Medulla oblongata (tissue), 1 donor: ENCODE measurements around the gene MAGEA9B.
"Not testable (repeated sequence)": the region's sequence is repeated elsewhere in the genome, so short reads cannot be mapped to it uniquely, and the experiment has no call there.

ENCODE experiments used
- DNase-seq: peaks from one replicate; pipeline ENCODE4 v3.0.0-alpha.2; 2015; ENCODE audit errors: extremely low spot score

The MAGEA9B gene

GRCh38 chrX:149587359-149587758 lies at the start of gene MAGEA9B:
Gene MAGEA9B (minus strand): TSS chrX:149587459. CDS start chrX:149583179, 4,280 bp downstream.
- DNase-seq = not testable (repeated sequence)

- no peak for DNase-seq
Observed at GRCh38 chrX:149633511-149633910, 46.3 kb upstream of the MAGEA9B start.

DNA sequence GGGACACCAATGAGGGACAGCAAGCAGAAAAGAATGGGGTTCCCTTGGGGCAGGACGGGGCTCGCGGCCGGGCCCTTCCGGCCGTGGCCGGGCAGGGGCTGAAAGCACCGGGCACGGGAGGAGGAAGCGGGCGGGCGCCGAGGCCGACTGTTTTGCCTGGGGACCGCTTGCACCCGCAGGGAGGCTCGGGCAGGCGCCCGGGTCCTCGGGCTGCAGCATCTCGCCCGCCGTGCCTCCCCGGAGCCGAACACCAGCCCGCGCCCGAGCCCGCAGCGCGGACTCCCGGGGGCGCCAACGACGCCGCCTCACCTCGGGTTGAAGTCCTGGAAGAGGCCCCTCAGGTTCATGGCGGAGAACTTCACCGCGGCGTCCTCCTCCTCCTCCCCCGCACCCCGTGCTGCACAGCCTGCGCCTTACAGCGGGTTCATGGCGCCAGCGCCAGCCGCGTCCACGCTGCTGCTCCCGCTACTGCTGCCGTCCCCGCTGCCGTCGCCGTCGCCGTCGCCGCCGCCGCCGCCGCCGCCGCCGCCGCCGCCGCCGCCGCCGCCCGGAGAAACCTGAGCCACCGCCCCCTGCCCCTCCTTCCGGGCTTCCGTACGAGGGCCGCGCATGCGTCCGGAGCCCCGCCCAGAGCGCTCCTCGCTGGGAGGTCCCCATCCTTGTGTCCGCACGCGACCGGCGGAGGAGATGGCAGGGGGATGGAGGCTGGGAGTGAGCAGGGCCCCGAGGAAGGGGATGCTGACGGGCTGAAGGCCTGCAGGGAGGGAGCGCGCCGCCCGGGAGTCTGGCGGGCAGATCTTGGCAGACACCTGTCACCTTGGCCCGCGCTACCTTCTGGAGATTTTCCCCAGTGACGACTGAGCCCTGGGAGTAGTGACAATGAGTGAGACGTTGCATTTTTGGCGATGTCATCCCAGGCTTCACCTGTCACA lies 44.2 kb upstream of the MAGEA9B start, which contains the start of gene TMEM185A:
Gene TMEM185A (minus strand): TSS at position 559 of the 932 bp plus-strand sequence. CDS start 212 bp downstream, at position 347.
- DNase-seq = peak; percentile 31

DNA sequence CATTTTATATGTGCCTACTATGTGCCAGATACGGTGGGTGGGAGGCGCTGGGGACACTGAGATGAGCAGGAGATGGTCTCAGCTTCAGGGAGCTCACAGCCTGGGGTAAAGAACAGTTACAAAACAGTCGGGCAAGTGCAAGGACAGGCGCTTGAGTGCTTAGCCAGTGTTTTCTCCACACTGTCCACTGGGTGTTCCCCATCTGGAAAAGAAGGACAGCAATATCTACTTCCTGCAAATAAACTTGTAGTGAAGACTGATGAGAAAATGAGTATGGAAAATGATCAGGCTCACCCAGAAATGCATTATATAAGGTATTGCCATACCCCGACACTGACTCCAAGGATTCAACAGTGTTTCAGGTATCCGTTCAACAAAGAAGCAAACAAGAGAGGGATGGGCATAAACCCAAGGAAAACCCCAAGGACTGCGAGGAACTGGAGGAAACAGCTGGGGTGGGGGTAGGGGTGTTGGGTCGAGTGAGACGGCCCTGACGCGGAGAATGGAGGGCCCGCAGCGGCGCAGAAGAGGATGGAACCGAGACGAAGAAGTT lies 43.5 kb upstream of the MAGEA9B start:
- peak; percentile 10 for DNase-seq

- no peak for DNase-seq
Observed at GRCh38 chrX:149629730-149630387, 42.6 kb upstream of the MAGEA9B start.

DNA sequence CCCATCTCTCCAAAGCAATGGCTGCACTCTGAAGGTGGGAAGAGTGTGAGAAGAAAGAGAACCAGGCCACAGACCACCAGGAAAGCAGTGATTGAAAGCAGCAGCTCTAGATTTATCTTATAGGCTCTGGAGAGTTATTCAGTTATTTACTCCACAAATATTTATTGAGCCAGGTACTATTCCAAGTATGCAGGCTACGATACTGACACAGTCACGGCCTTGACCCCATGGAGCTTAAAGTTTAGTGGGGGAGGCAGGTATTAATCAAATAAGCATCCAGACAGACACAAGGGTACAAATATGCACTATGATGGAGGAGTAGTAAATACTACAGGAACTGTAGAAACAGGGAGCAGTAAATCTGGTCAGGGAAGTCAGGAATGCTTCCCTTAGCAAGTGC lies 41.5 kb upstream of the MAGEA9B start:
- DNase-seq = no peak

- no peak for DNase-seq
Observed at GRCh38 chrX:149628280-149628679, 41.0 kb upstream of the MAGEA9B start.

DNA sequence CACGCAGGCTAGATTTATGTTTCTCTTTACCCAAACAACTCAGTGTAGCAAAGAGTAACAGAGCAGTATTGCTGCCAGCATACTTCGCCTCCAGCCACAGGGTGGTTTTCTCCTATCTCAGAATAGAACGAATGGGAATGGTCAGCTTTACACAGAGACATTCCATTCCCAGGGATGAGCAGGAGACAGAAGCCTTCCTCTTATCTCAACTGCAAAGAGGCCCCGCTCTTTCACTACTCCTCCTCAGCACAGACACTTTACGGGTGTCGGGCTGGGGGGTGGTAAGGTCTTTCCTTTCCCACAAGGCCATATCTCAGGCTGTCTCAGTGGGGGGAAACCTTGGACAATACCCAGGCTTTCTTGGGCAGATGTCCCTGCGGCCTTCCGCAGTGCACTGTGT lies 39.6 kb upstream of the MAGEA9B start:
- DNase-seq = not testable (repeated sequence)

- DNase-seq = not testable (repeated sequence)
Observed at GRCh38 chrX:149619662-149620061, 32.4 kb upstream of the MAGEA9B start.

DNA sequence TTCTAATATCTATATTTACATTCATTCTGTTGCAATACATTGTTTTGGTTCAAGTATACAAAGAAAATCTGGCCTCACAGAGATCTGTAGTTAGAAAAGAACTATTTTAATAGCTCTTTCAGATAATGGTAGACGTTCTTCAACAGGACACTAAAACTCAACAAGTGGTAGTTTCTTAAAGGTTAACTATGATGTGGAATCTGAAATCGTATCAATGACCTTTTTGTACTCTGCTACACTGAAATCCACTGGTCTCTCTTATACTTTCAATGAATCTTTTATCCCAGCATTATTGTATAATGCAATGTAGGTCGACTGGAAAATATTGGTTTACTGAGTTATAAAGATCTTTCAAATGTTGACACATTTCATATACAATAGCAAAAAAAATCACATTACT lies 31.6 kb upstream of the MAGEA9B start:
- no peak for DNase-seq

GRCh38 chrX:149611623-149612175 lies 24.4 kb upstream of the MAGEA9B start:
- DNase-seq = no peak

GRCh38 chrX:149610511-149610910 lies 23.3 kb upstream of the MAGEA9B start:
- DNase-seq = no peak

- DNase-seq = no peak
Observed at GRCh38 chrX:149607699-149608098, 20.4 kb upstream of the MAGEA9B start.

GRCh38 chrX:149605248-149605885 lies 18.1 kb upstream of the MAGEA9B start:
- DNase-seq = not testable (repeated sequence)

DNA sequence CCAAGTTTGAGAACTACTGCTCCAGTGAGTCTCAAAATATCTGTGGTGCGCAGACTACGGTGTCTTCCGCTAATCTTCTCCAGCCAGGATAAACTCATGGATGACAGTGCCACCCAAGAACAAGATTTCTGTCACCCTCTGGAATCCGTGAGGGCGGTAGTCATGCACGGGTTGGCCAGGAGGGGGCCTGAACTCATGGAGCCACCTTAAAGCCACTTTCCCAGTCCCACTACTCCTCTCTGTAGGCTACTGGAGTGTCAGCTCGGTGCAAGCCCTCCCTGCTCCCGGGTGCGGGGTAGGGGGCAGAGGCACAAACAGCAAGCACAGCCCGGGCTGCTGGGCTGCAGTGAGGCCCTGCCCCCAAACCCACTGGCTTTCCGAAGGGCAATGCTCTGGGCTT lies 11.3 kb upstream of the MAGEA9B start:
- not testable (repeated sequence) for DNase-seq

- DNase-seq = not testable (repeated sequence)
Observed at GRCh38 chrX:149595943-149596342, 8.7 kb upstream of the MAGEA9B start.

GRCh38 chrX:149595214-149595613 lies 8.0 kb upstream of the MAGEA9B start, which contains the start of gene HSFX2:
Gene HSFX2 (minus strand): TSS chrX:149595314. CDS start chrX:149594700, 614 bp downstream.
- not testable (repeated sequence) for DNase-seq

DNA sequence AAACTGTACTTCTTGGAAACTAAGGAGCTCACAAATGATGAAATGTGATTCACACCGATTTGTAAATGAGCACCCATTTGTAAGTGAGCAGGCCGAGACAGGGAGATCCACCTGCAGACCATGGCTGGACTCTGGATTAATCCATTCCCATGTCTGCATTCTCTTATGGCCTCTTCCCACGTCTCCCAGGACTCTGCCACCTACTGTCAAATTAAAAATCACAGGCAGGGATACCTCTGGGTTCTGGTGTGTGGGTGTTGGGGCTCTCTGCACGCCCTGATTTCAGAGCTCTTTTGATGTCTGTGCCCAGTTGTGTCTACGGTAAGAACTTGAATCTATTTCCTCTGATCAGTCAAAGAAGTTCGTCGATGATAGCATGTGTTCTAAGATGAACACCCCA lies 3.7 kb upstream of the MAGEA9B start:
- not testable (repeated sequence) for DNase-seq

DNA sequence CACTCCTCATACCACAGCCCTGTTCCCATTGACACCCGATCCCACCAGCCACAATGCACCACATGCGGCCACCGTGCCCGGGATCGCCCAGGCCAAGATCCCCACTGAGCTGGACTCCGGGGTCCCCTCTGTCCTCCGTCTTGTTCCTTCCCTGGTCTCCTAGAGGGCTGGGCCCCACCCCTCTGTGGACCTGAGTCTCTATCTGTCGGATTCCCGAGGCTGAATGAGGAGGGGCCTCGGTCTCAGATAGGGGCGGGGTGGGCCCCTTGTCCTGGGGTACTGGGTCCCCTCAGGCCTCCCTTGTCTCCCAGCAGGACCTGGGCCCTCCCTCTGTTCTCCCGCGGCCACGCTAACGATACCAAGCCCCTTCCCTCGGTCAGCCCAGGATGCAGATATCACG lies 1.6 kb downstream of the MAGEA9B start:
- DNase-seq = not testable (repeated sequence)

- not testable (repeated sequence) for DNase-seq
Observed at GRCh38 chrX:149573456-149573855, 13.8 kb downstream of the MAGEA9B start.

- DNase-seq = no peak
Observed at GRCh38 chrX:149572743-149573142, 14.5 kb downstream of the MAGEA9B start.
